Mesothelial cell of epicardium (in vitro differentiated cells): Measurements from ENCODE around the gene CAPN12. TPM values are rescaled to one million over a fixed set of nuclear protein-coding genes. Genes with fewer than 3 reads are reported as not detected.
"Not testable (repeated sequence)": the region's sequence is repeated elsewhere in the genome, so short reads cannot be mapped to it uniquely, and the experiment has no call there.

Experiments used
- DNase-seq, 2 experiments: peaks; one replicate each; pipeline ENCODE4 v3.0.0; 2021; ENCODE audit warnings: low spot score in 2 of 2; ENCODE audit not compliant: unreplicated experiment in 2 of 2
- H3K27ac Mint-ChIP-seq: 2 replicates; pipeline ENCODE4 v1.8.0; 2021; ENCODE audit warnings: mixed read lengths
- H3K27me3 Mint-ChIP-seq: 2 replicates; pipeline ENCODE4 v1.8.0; 2021; ENCODE audit warnings: low read depth, mixed read lengths
- H3K36me3 Mint-ChIP-seq: 2 replicates; pipeline ENCODE4 v1.8.0; 2021; ENCODE audit warnings: mixed read lengths
- H3K4me1 Mint-ChIP-seq: 2 replicates; pipeline ENCODE4 v1.8.0; 2021; ENCODE audit warnings: mixed read lengths
- H3K4me3 Mint-ChIP-seq: 2 replicates; pipeline ENCODE4 v1.8.0; 2021; ENCODE audit warnings: mild to moderate bottlenecking, moderate library complexity, mixed read lengths
- H3K9me3 Mint-ChIP-seq: 2 replicates; pipeline ENCODE4 v1.8.0; 2021; ENCODE audit warnings: mixed read lengths
- CTCF ChIP-seq: fragments of 200-600 bp; sonication (generic); IDR thresholded peaks from one replicate; pipeline ENCODE4 v1.5.0; 2021; ENCODE audit warnings: antibody characterized with exemption; ENCODE audit not compliant: unreplicated experiment
- total RNA-seq: library from RNA; stranded (reverse); gene quantifications from 3 replicates; pipeline ENCODE4 v1.2.1, GENCODE V29; 2021

The CAPN12 gene
- total RNA-seq, 1 donor from 2014 or later: 6.7 TPM

- DNase-seq: no peak
- H3K27me3 Mint-ChIP-seq: no peaks in the 10 kb centered on the region
- no peak for TF ChIP-seq CTCF
- H3K4me1 Mint-ChIP-seq: no peaks in the 10 kb centered on the region
- H3K27ac Mint-ChIP-seq: no peak overlapping the region
- H3K9me3 Mint-ChIP-seq: no peaks in the 10 kb centered on the region
- no peak overlapping the region for H3K4me3 Mint-ChIP-seq
- H3K36me3 Mint-ChIP-seq: no peaks in the 10 kb centered on the region
Observed at GRCh38 chr19:38781058-38781457, 36.8 kb upstream of the CAPN12 start.

- Mint-ChIP-seq H3K27me3 (no peaks in the 10 kb centered on the region), H3K4me1 (no peaks in the 10 kb centered on the region), H3K9me3 (no peaks in the 10 kb centered on the region), H3K27ac (no peak overlapping the region), H3K36me3 (no peaks in the 10 kb centered on the region), H3K4me3 (no peak overlapping the region)
- no peak for DNase-seq
- TF ChIP-seq CTCF: no peak
Observed at GRCh38 chr19:38780443-38780842, 36.2 kb upstream of the CAPN12 start.

GRCh38 chr19:38778733-38779132, 34.5 kb upstream of the CAPN12 start:
- no peaks in the 10 kb centered on the region for H3K36me3 Mint-ChIP-seq
- H3K9me3 Mint-ChIP-seq: no peaks in the 10 kb centered on the region
- no peaks in the 10 kb centered on the region for H3K27me3 Mint-ChIP-seq
- H3K27ac Mint-ChIP-seq: no peak overlapping the region
- no peak for DNase-seq
- no peak overlapping the region for H3K4me3 Mint-ChIP-seq
- TF ChIP-seq CTCF: no peak
- no peaks in the 10 kb centered on the region for H3K4me1 Mint-ChIP-seq

- no peaks in the 10 kb centered on the region for H3K27me3 Mint-ChIP-seq
- no peak for DNase-seq
- no peak overlapping the region for H3K4me3 Mint-ChIP-seq
- H3K9me3 Mint-ChIP-seq: no peaks in the 10 kb centered on the region
- no peaks in the 10 kb centered on the region for H3K4me1 Mint-ChIP-seq
- no peak for TF ChIP-seq CTCF
- no peaks in the 10 kb centered on the region for H3K36me3 Mint-ChIP-seq
- H3K27ac Mint-ChIP-seq: no peak overlapping the region
Observed at GRCh38 chr19:38774181-38774950, 30.1 kb upstream of the CAPN12 start.

- Mint-ChIP-seq H3K27ac (no peak within 1 kb of the TSS), H3K4me1 (no peaks in the 10 kb centered on the region), H3K27me3 (no peaks in the 10 kb centered on the region), H3K4me3 (no peak within 1 kb of the TSS), H3K36me3 (no peaks in the 10 kb centered on the region), H3K9me3 (no peaks in the 10 kb centered on the region)
- TF ChIP-seq CTCF: no peak
- no peak for DNase-seq
Observed at GRCh38 chr19:38773469-38774177, 29.3 kb upstream of the CAPN12 start, which contains the start of gene LGALS7. TSS of gene LGALS7 (minus strand) at chr19:38773517. CDS start at chr19:38773492, 25 bp downstream.

GRCh38 chr19:38771569-38771968, 27.3 kb upstream of the CAPN12 start:
- not testable (repeated sequence) for H3K4me3 Mint-ChIP-seq, H3K4me1 Mint-ChIP-seq, DNase-seq, H3K9me3 Mint-ChIP-seq, H3K27me3 Mint-ChIP-seq, H3K36me3 Mint-ChIP-seq, H3K27ac Mint-ChIP-seq

GRCh38 chr19:38770949-38771275, 26.6 kb upstream of the CAPN12 start:
- not testable (repeated sequence) for H3K4me3 Mint-ChIP-seq, H3K36me3 Mint-ChIP-seq, H3K27me3 Mint-ChIP-seq, H3K9me3 Mint-ChIP-seq, H3K27ac Mint-ChIP-seq, H3K4me1 Mint-ChIP-seq, DNase-seq

GRCh38 chr19:38770228-38770948, 26.1 kb upstream of the CAPN12 start:
- H3K27ac Mint-ChIP-seq, H3K4me1 Mint-ChIP-seq, H3K4me3 Mint-ChIP-seq, H3K36me3 Mint-ChIP-seq, H3K27me3 Mint-ChIP-seq, H3K9me3 Mint-ChIP-seq, DNase-seq: not testable (repeated sequence)
